Body of pancreas (tissue), 4 donors: ENCODE data around the gene PRKG1. TPM values are rescaled to one million over a fixed set of nuclear protein-coding genes. Genes with fewer than 3 reads are reported as not detected.
"Not testable (repeated sequence)": the region's sequence is repeated elsewhere in the genome, so short reads cannot be mapped to it uniquely, and the experiment has no call there.

ENCODE experiments used
- ATAC-seq: fragments of 150-250 bp; one replicate; pipeline ENCODE4 v1.9.1; 2016
- DNase-seq, 4 donors: peaks; one replicate each; pipeline ENCODE4 v3.0.0-alpha.2; 2019
- H3K27ac ChIP-seq, 4 donors: fragments of 200-600 bp; sonication (generic); 1 replicate in 3 of 4; 2 replicates in 1 of 4; pipeline versions ENCODE4 v1.5.1 to v1.6.1; 2016 to 2019; ENCODE audit warnings: mild to moderate bottlenecking in 1 of 4, mixed read lengths in 1 of 4, moderate library complexity in 1 of 4
- H3K27me3 ChIP-seq, 2 donors: fragments of 200-600 bp; sonication (generic); one replicate each; pipeline ENCODE4 v1.6.0; 2016; ENCODE audit warnings: mild to moderate bottlenecking in 1 of 2
- H3K36me3 ChIP-seq, 2 donors: fragments of 200-600 bp; sonication (generic); replicated peaks in 1 of 2; 2 replicates each; pipeline ENCODE4 v1.5.1; 2016; ENCODE audit warnings: low read depth in 2 of 2; ENCODE audit not compliant: insufficient read depth in 1 of 2
- H3K4me1 ChIP-seq: fragments of 200-600 bp; sonication (generic); one replicate; pipeline ENCODE4 v1.6.0; 2016
- H3K4me3 ChIP-seq, 2 donors: fragments of 200-600 bp; sonication (generic); 1 replicate in 1 of 2; 2 replicates in 1 of 2; pipeline ENCODE4 v1.5.1; 2016 to 2019
- H3K9me3 ChIP-seq, 3 donors: fragments of 200-600 bp; sonication (generic); 1 replicate in 2 of 3; 2 replicates in 1 of 3; pipeline ENCODE4 v1.5.1; 2016
- POLR2A ChIP-seq, 3 donors: fragments of 450-650 bp; IDR thresholded peaks; one replicate each; pipeline ENCODE4 v1.6.1; 2016; ENCODE audit warnings: antibody characterized with exemption in 3 of 3, mild to moderate bottlenecking in 2 of 3
- WGBS, 2 donors: methylation state at CpG; one replicate each; pipeline ENCODE4 v1.1.5; 2017; 5-methylcytosine and 5-hydroxymethylcytosine counted together
- intact Hi-C: fragments of 100-400 bp; cut with DNase I; formaldehyde crosslinking; loops from one replicate; pipeline ENCODE4 v1.15.1; 2023
- total RNA-seq, 2 donors: library from RNA; depleted of rRNA; stranded (reverse); fragments of >200 nt; gene quantifications; one replicate each; pipeline ENCODE4 v1.1.0, GENCODE V29; 2016
- TF ChIP-seq, protein P1 (sequence below), 7 experiments: fragments of 450-650 bp in 4 of 7; fragments of 200-600 bp in 3 of 7; sonication (generic) in 3 of 7; IDR thresholded peaks; one replicate each; pipeline ENCODE4 v1.5.1; 2016 to 2019; ENCODE audit warnings: antibody characterized with exemption in 7 of 7

Gene PRKG1
- total RNA-seq, 2 donors from 2014 or later: 14.2 to 18.9 TPM

DNA sequence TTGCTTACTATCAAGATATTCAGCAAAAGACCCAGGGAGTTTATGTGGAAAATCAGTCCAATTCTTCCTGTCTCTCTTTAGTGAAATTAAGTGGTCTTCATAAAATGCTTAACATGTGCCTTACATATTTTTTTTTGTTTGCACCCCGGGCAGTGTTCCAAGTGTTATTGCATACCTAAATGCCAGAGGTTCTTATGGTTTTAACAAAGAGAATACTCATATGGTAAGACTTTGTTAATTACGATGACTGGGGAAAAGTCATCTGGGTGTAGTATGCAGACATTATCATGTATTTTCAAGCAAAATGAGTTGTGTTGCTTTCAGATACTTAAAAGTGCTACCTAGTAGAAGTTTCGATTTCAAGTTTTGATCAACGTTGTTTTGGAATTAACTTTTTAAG is 82.6 kb downstream of the PRKG1 start:
- Histone ChIP-seq H3K4me1 (no peaks in the 10 kb centered on the region), H3K27me3 (no peaks in the 10 kb centered on the region), H3K36me3 (no peaks in the 10 kb centered on the region), H3K4me3 (no peak overlapping the region), H3K9me3 (no peaks in the 10 kb centered on the region), H3K27ac (no peak overlapping the region)
- 80 to 82% methylated on average over 4 of the region's 4 CpGs for WGBS, 2 donors
- DNase-seq (no peak), ATAC-seq (no peak)
- no peak for TF ChIP-seq POLR2A (IDR thresholded peaks at IDR 0.05)
- TF ChIP-seq, protein P1, sequence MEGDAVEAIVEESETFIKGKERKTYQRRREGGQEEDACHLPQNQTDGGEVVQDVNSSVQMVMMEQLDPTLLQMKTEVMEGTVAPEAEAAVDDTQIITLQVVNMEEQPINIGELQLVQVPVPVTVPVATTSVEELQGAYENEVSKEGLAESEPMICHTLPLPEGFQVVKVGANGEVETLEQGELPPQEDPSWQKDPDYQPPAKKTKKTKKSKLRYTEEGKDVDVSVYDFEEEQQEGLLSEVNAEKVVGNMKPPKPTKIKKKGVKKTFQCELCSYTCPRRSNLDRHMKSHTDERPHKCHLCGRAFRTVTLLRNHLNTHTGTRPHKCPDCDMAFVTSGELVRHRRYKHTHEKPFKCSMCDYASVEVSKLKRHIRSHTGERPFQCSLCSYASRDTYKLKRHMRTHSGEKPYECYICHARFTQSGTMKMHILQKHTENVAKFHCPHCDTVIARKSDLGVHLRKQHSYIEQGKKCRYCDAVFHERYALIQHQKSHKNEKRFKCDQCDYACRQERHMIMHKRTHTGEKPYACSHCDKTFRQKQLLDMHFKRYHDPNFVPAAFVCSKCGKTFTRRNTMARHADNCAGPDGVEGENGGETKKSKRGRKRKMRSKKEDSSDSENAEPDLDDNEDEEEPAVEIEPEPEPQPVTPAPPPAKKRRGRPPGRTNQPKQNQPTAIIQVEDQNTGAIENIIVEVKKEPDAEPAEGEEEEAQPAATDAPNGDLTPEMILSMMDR (IDR thresholded peaks at IDR 0.05): no peak
- intact Hi-C loops: no loop called here

DNA sequence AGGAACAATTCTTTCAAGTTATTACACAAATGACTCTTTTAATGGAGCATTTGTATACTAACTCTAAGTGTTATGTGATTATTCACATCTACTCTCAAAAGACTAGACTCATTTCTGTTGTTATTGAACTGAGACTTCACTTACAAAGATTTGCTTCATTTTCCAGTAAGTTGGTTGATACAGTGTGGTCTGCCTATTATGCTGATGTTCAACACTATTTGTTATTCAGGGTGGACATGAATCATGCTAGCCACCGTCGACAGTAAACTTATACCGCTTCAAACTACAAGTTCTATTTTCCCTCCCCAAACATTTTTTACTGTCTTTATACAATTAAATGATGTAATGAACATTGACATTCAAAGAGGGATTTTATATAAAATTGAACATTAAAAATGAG is 84.5 kb downstream of the PRKG1 start:
- intact Hi-C loops: no loop called here
- H3K4me1 ChIP-seq: no peaks in the 10 kb centered on the region
- 90 to 96% methylated on average over 3 of the region's 3 CpGs for WGBS, 2 donors
- no peak overlapping the region for H3K27ac ChIP-seq
- H3K36me3 ChIP-seq: no peaks in the 10 kb centered on the region
- no peak overlapping the region for H3K4me3 ChIP-seq
- DNase-seq (no peak), ATAC-seq (no peak)
- no peak for TF ChIP-seq POLR2A (IDR thresholded peaks at IDR 0.05)
- TF ChIP-seq, protein P1 (IDR thresholded peaks at IDR 0.05): no peak
- H3K27me3 ChIP-seq: no peaks in the 10 kb centered on the region
- no peaks in the 10 kb centered on the region for H3K9me3 ChIP-seq

DNA sequence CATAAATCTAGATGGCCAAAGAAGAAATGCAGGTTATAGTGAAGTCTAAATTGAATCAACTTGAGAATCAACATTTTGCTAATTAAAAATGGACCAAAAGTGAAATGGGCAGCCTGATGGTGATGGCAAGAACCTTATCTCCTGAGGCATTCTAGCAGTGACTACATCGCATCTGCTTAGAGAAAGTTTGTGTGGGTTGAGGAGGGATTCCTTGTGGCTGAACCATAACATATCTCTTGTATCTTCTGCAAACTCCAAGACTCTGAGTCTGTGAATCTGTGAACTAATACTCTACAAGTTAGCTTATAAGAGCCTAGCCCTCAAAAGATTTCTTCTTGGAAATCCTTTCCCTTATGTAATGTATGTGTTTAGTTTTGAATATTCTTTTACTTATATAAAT is 85.6 kb downstream of the PRKG1 start:
- Histone ChIP-seq H3K4me1 (no peaks in the 10 kb centered on the region), H3K36me3 (no peaks in the 10 kb centered on the region), H3K9me3 (no peaks in the 10 kb centered on the region), H3K27ac (no peak overlapping the region), H3K27me3 (no peaks in the 10 kb centered on the region), H3K4me3 (no peak overlapping the region)
- DNase-seq (no peak), ATAC-seq (no peak)
- no peak for TF ChIP-seq POLR2A (IDR thresholded peaks at IDR 0.05)
- TF ChIP-seq, protein P1 (IDR thresholded peaks at IDR 0.05): no peak
- 77 to 91% methylated on average over 1 of the region's 1 CpG for WGBS, 2 donors
- intact Hi-C loops: no loop called here

DNA sequence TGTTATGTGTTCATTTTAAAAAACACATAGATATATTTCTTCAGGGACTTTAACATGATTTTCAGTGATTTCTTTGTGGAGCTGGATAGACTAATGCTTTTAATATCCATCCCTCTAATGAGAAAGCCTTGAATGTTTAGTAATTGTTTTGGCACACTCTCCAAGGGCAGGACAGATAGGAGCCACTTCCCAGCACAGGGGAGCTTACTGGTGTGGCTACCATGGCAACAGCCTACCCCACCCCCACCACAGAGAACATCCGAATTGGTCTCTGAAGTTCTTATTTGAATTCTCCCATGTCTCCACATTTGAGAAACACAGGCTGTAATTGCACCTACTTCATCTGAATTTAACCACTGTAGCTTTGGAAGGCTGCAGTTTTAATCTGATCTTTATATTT is 87.7 kb downstream of the PRKG1 start:
- DNase-seq (peak; percentile 10 to 15 (median 14)), ATAC-seq (peak; percentile 42)
- intact Hi-C loops: no loop called here
- Histone ChIP-seq H3K4me1 (no peaks in the 10 kb centered on the region), H3K4me3 (no peak overlapping the region), H3K9me3 (no peaks in the 10 kb centered on the region), H3K36me3 (no peaks in the 10 kb centered on the region), H3K27ac (no peak overlapping the region), H3K27me3 (no peaks in the 10 kb centered on the region)
- no peak for TF ChIP-seq POLR2A (IDR thresholded peaks at IDR 0.05)
- TF ChIP-seq, protein P1 (IDR thresholded peaks at IDR 0.05): no peak
- 30 to 47% methylated on average over 1 of the region's 1 CpG for WGBS, 2 donors

DNA sequence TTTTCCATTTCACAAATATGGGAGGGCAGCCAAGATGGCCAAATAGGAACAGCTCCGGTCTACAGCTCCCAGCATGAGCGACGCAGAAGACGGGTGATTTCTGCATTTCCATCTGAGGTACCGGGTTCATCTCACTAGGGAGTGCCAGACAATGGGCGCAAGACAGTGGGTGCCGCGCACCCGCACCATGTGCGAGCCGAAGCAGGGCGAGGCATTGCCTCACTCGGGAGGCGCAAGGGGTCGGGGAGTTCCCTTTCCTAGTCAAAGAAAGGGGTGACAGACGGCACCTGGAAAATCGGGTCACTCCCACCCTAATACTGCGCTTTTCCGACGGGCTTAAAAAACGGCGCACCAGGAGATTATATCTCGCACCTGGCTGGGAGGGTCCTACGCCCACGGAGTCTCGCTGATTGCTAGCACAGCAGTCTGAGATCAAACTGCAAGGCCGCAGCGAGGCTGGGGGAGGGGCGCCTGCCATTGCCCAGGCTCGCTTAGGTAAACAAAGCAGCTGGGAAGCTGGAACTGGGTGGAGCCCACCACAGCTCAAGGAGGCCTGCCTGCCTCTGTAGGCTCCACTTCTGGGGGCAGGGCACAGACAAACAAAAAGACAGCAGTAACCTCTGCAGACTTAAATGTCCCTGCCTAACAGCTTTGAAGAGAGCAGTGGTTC is 89.2 kb downstream of the PRKG1 start:
- H3K27ac ChIP-seq, H3K27me3 ChIP-seq, DNase-seq, H3K4me3 ChIP-seq, H3K4me1 ChIP-seq, ATAC-seq, H3K9me3 ChIP-seq, H3K36me3 ChIP-seq, intact Hi-C loops: not testable (repeated sequence)
- 96 to 98% methylated on average over 26 of the region's 30 CpGs for WGBS, 2 donors
